GM23338 (cell line): ENCODE measurements around the gene SPATA45. TPM values are rescaled to one million over a fixed set of nuclear protein-coding genes. Genes with fewer than 3 reads are reported as not detected.

Experiments used
- ATAC-seq: fragments of 200-7000 bp; cut with Tn5 transposase; 3 replicates; pipeline ENCODE4 v1.9.1; 2020
- DNase-seq: peaks from one replicate; pipeline ENCODE4 v3.0.0-alpha.2; 2015; ENCODE audit warnings: low spot score
- H2AFZ ChIP-seq: fragments of 200-600 bp; sonication (generic); 2 replicates; pipeline ENCODE4 v1.8.0; 2016; ENCODE audit warnings: antibody characterized with exemption, mild to moderate bottlenecking, moderate library complexity
- H3F3A ChIP-seq: fragments of 200-600 bp; sonication (generic); replicated peaks from 2 replicates; pipeline ENCODE4 v1.8.0; 2017; ENCODE audit warnings: antibody characterized with exemption, mixed run types, low read depth
- H3K27ac ChIP-seq: fragments of 200-600 bp; sonication (generic); 2 replicates; pipeline ENCODE4 v1.6.1; 2016; ENCODE audit warnings: low read depth
- H3K27me3 ChIP-seq: fragments of 200-600 bp; sonication (generic); 2 replicates; pipeline ENCODE4 v1.8.0; 2016; ENCODE audit warnings: mild to moderate bottlenecking, mixed run types, moderate library complexity; ENCODE audit not compliant: insufficient read depth
- H3K36me3 ChIP-seq: fragments of 200-600 bp; sonication (generic); 2 replicates; pipeline ENCODE4 v1.8.0; 2016; ENCODE audit warnings: mild to moderate bottlenecking; ENCODE audit not compliant: insufficient read depth
- H3K4me1 ChIP-seq: fragments of 200-600 bp; sonication (generic); 2 replicates; pipeline ENCODE4 v1.8.0; 2016; ENCODE audit warnings: mild to moderate bottlenecking, moderate library complexity; ENCODE audit not compliant: insufficient read depth
- H3K4me2 ChIP-seq: fragments of 200-600 bp; sonication (generic); 2 replicates; pipeline ENCODE4 v1.7.1; 2017; ENCODE audit warnings: mixed run types
- H3K4me3 ChIP-seq: fragments of 200-600 bp; sonication (generic); 2 replicates; pipeline ENCODE4 v1.6.1; 2016; ENCODE audit warnings: mixed run types
- H3K79me2 ChIP-seq: fragments of 200-600 bp; sonication (generic); replicated peaks from 2 replicates; pipeline ENCODE4 v1.8.0; 2017; ENCODE audit warnings: mild to moderate bottlenecking; ENCODE audit not compliant: insufficient read depth
- H3K9me2 ChIP-seq: fragments of 200-600 bp; sonication (generic); 2 replicates; pipeline ENCODE4 v1.8.0; 2017; ENCODE audit not compliant: insufficient read depth
- H4K20me1 ChIP-seq: fragments of 200-600 bp; sonication (generic); replicated peaks from 2 replicates; pipeline ENCODE4 v1.8.0; 2017; ENCODE audit warnings: mild to moderate bottlenecking; ENCODE audit not compliant: insufficient read depth
- H3K27ac Mint-ChIP-seq: 2 replicates; pipeline ENCODE4 v1.8.0; 2020; ENCODE audit warnings: inconsistent platforms, mild to moderate bottlenecking, moderate library complexity, mixed read lengths
- H3K27me3 Mint-ChIP-seq: 3 replicates; pipeline ENCODE4 v1.8.0; 2022; ENCODE audit warnings: low read depth, mild to moderate bottlenecking, moderate library complexity, mixed read lengths, inconsistent platforms; ENCODE audit not compliant: insufficient read depth, poor library complexity
- H3K36me3 Mint-ChIP-seq: 3 replicates; pipeline ENCODE4 v1.8.0; 2021; ENCODE audit warnings: low read depth, mild to moderate bottlenecking, inconsistent platforms, moderate library complexity, mixed read lengths
- H3K4me1 Mint-ChIP-seq: 3 replicates; pipeline ENCODE4 v1.8.0; 2020; ENCODE audit warnings: mild to moderate bottlenecking, inconsistent platforms, mixed read lengths
- H3K4me3 Mint-ChIP-seq: 3 replicates; pipeline ENCODE4 v1.8.0; 2021; ENCODE audit warnings: moderate library complexity, mild to moderate bottlenecking, inconsistent platforms, mixed read lengths
- H3K9me3 Mint-ChIP-seq: 3 replicates; pipeline ENCODE4 v1.8.0; 2020; ENCODE audit warnings: moderate library complexity, mild to moderate bottlenecking, inconsistent platforms, mixed read lengths
- CREB1 ChIP-seq: fragments of 250-450 bp; sonication (Bioruptor Pico); IDR thresholded peaks from 2 replicates; pipeline ENCODE4 v1.5.0; 2020; ENCODE audit warnings: low read depth, mild to moderate bottlenecking, moderate library complexity
- EZH2 ChIP-seq: fragments of 200-600 bp; sonication (generic); IDR thresholded peaks from one replicate; pipeline ENCODE4 v1.8.0; 2017; ENCODE audit warnings: antibody characterized with exemption, mild to moderate bottlenecking, low read depth; ENCODE audit not compliant: unreplicated experiment
- EZH2phosphoT487 ChIP-seq: fragments of 200-600 bp; sonication (generic); IDR thresholded peaks from one replicate; pipeline ENCODE4 v1.8.1; 2018; ENCODE audit warnings: antibody characterized with exemption; ENCODE audit not compliant: unreplicated experiment
- JUNB ChIP-seq: IDR thresholded peaks from one replicate; pipeline ENCODE4 v1.6.1; 2016; ENCODE audit warnings: antibody characterized with exemption; ENCODE audit not compliant: unreplicated experiment
- NANOG ChIP-seq: IDR thresholded peaks from 2 replicates; pipeline ENCODE4 v1.6.1; 2016; ENCODE audit warnings: antibody characterized with exemption, borderline replicate concordance
- POLR2AphosphoS5 ChIP-seq: IDR thresholded peaks from 2 replicates; pipeline ENCODE4 v1.6.1; 2016; ENCODE audit warnings: antibody characterized with exemption, low read depth
- REST ChIP-seq: IDR thresholded peaks from one replicate; pipeline ENCODE4 v1.6.1; 2018; ENCODE audit warnings: antibody characterized with exemption; ENCODE audit not compliant: unreplicated experiment
- STAT1 ChIP-seq: IDR thresholded peaks from one replicate; pipeline ENCODE4 v1.6.1; 2016; ENCODE audit warnings: antibody characterized with exemption; ENCODE audit not compliant: unreplicated experiment
- ZNF114 ChIP-seq: fragments of 250-450 bp; sonication (Bioruptor Pico); IDR thresholded peaks from 2 replicates; pipeline ENCODE4 v1.5.0; 2020; ENCODE audit warnings: mild to moderate bottlenecking, moderate library complexity
- ZNF331 ChIP-seq: fragments of 250-450 bp; sonication (Bioruptor Pico); IDR thresholded peaks from 2 replicates; pipeline ENCODE4 v1.5.0; 2020; ENCODE audit warnings: low read depth, mild to moderate bottlenecking, moderate library complexity
- polyA plus RNA-seq: library from polyadenylated mRNA; unstranded; fragments of >200 nt; fragmentation: Nextera tagmentation; extraction: Ambion mirVana; gene quantifications from 2 replicates; pipeline ENCODE4 v1.2.1, GENCODE V29; 2016
- total RNA-seq: library from RNA; depleted of rRNA; stranded (reverse); fragments of >200 nt; shearing (Covaris generic); gene quantifications from 2 replicates; pipeline ENCODE4 v1.2.3, GENCODE V29; 2014
- TF ChIP-seq, protein P1 (sequence below), 2 experiments: fragments of 200-600 bp in 1 of 2; sonication (generic) in 1 of 2; conservative IDR thresholded peaks; 2 replicates each; pipeline versions ENCODE4 v1.5.1 to v1.6.1; 2016 to 2017; ENCODE audit warnings: antibody characterized with exemption in 2 of 2, low read depth in 2 of 2, mild to moderate bottlenecking in 2 of 2, moderate library complexity in 1 of 2
- TF ChIP-seq, protein P2 (sequence below): fragments of 250-450 bp; sonication (Bioruptor Pico); IDR thresholded peaks from 2 replicates; pipeline ENCODE4 v1.5.0; 2020; ENCODE audit warnings: mild to moderate bottlenecking, moderate library complexity

SPATA45 gene
- total and polyA plus RNA-seq, 2 experiments from 2014 or later = not detected

DNA sequence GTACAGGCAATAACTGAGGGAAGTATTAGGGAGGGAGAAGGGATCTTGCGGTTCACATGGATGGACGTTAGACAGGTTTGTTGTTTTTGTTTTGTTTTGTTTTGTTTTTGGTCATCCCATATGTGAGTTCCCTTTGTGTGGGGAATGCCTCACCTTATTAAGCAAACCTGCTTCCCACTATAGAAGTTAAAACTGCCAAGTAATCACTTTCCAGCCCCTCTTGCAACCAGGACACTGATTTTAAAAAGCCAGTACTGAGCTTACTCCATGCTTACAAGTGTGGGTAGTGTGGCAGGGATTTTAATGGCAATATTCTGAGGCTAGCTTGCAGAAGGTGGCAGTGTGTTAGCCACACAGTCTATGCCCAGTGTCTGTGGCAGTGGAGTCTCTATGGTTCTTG, 26.5 kb downstream of the SPATA45 start:
- Histone ChIP-seq H3K79me2 (no peaks in the 10 kb centered on the region), H4K20me1 (no peaks in the 10 kb centered on the region), H3K27me3 (no peaks in the 10 kb centered on the region), H3K9me2 (no peaks in the 10 kb centered on the region), H3K4me3 (no peak overlapping the region), H3K27ac (no peak overlapping the region), H3K4me2 (no peak overlapping the region), H3F3A (no peaks in the 10 kb centered on the region), H2AFZ (no peak overlapping the region), H3K4me1 (peaks cover 6% of the 10 kb centered on the region; the same call in 1 of the 2 replicates), H3K36me3 (peaks cover 9% of the 10 kb centered on the region; the same call in 1 of the 2 replicates)
- TF ChIP-seq JUNB (no peak), ZNF114 (CRISPR knock-in tag) (no peak), EZH2 (no peak), NANOG (no peak), ZNF331 (CRISPR knock-in tag) (no peak), STAT1 (no peak), REST (no peak), EZH2phosphoT487 (no peak), CREB1 (CRISPR knock-in tag) (no peak), POLR2AphosphoS5 (no peak)
- TF ChIP-seq, protein P1, sequence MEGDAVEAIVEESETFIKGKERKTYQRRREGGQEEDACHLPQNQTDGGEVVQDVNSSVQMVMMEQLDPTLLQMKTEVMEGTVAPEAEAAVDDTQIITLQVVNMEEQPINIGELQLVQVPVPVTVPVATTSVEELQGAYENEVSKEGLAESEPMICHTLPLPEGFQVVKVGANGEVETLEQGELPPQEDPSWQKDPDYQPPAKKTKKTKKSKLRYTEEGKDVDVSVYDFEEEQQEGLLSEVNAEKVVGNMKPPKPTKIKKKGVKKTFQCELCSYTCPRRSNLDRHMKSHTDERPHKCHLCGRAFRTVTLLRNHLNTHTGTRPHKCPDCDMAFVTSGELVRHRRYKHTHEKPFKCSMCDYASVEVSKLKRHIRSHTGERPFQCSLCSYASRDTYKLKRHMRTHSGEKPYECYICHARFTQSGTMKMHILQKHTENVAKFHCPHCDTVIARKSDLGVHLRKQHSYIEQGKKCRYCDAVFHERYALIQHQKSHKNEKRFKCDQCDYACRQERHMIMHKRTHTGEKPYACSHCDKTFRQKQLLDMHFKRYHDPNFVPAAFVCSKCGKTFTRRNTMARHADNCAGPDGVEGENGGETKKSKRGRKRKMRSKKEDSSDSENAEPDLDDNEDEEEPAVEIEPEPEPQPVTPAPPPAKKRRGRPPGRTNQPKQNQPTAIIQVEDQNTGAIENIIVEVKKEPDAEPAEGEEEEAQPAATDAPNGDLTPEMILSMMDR (conservative IDR thresholded peaks at IDR 0.05; ENCODE audit: low read depth in 2 of 2) = no peak
- TF ChIP-seq, protein P2, sequence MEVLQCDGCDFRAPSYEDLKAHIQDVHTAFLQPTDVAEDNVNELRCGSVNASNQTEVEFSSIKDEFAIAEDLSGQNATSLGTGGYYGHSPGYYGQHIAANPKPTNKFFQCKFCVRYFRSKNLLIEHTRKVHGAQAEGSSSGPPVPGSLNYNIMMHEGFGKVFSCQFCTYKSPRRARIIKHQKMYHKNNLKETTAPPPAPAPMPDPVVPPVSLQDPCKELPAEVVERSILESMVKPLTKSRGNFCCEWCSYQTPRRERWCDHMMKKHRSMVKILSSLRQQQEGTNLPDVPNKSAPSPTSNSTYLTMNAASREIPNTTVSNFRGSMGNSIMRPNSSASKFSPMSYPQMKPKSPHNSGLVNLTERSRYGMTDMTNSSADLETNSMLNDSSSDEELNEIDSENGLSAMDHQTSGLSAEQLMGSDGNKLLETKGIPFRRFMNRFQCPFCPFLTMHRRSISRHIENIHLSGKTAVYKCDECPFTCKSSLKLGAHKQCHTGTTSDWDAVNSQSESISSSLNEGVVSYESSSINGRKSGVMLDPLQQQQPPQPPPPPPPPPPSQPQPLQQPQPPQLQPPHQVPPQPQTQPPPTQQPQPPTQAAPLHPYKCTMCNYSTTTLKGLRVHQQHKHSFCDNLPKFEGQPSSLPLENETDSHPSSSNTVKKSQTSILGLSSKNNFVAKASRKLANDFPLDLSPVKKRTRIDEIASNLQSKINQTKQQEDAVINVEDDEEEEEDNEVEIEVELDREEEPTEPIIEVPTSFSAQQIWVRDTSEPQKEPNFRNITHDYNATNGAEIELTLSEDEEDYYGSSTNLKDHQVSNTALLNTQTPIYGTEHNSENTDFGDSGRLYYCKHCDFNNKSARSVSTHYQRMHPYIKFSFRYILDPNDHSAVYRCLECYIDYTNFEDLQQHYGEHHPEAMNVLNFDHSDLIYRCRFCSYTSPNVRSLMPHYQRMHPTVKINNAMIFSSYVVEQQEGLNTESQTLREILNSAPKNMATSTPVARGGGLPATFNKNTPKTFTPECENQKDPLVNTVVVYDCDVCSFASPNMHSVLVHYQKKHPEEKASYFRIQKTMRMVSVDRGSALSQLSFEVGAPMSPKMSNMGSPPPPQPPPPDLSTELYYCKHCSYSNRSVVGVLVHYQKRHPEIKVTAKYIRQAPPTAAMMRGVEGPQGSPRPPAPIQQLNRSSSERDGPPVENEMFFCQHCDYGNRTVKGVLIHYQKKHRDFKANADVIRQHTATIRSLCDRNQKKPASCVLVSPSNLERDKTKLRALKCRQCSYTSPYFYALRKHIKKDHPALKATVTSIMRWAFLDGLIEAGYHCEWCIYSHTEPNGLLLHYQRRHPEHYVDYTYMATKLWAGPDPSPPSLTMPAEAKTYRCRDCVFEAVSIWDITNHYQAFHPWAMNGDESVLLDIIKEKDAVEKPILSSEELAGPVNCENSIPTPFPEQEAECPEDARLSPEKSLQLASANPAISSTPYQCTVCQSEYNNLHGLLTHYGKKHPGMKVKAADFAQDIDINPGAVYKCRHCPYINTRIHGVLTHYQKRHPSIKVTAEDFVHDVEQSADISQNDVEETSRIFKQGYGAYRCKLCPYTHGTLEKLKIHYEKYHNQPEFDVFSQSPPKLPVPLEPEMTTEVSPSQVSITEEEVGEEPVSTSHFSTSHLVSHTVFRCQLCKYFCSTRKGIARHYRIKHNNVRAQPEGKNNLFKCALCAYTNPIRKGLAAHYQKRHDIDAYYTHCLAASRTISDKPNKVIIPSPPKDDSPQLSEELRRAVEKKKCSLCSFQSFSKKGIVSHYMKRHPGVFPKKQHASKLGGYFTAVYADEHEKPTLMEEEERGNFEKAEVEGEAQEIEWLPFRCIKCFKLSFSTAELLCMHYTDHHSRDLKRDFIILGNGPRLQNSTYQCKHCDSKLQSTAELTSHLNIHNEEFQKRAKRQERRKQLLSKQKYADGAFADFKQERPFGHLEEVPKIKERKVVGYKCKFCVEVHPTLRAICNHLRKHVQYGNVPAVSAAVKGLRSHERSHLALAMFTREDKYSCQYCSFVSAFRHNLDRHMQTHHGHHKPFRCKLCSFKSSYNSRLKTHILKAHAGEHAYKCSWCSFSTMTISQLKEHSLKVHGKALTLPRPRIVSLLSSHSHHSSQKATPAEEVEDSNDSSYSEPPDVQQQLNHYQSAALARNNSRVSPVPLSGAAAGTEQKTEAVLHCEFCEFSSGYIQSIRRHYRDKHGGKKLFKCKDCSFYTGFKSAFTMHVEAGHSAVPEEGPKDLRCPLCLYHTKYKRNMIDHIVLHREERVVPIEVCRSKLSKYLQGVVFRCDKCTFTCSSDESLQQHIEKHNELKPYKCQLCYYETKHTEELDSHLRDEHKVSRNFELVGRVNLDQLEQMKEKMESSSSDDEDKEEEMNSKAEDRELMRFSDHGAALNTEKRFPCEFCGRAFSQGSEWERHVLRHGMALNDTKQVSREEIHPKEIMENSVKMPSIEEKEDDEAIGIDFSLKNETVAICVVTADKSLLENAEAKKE (CRISPR knock-in tag) = no peak
- Mint-ChIP-seq H3K36me3 (peaks cover 20% of the 10 kb centered on the region), H3K27me3 (no peaks in the 10 kb centered on the region), H3K9me3 (peaks cover 23% of the 10 kb centered on the region), H3K4me3 (no peak overlapping the region), H3K27ac (no peak overlapping the region), H3K4me1 (peaks cover 4% of the 10 kb centered on the region; the same call in 2 of the 3 replicates)
- DNase-seq (no peak), ATAC-seq (no peak)
